SK-N-SH (cell line): Measurements from ENCODE around the gene MRPL53.

Experiments used
- CHD2 ChIP-seq: fragments of 150-350 bp; IDR thresholded peaks from 2 replicates; pipeline ENCODE4 v1.6.1; 2018; ENCODE audit warnings: low read length; ENCODE audit not compliant: partially characterized antibody
- POLR2AphosphoS5 ChIP-seq: IDR thresholded peaks from 2 replicates; pipeline ENCODE4 v1.6.1; 2012; ENCODE audit warnings: low read depth, low read length
- RCOR1 ChIP-seq: fragments of 150-350 bp; IDR thresholded peaks from 2 replicates; pipeline ENCODE4 v1.6.1; 2017; ENCODE audit warnings: antibody characterized with exemption, low read length
- TEAD4 ChIP-seq: IDR thresholded peaks from 2 replicates; pipeline ENCODE4 v1.4.0; 2012; ENCODE audit warnings: mild to moderate bottlenecking, borderline replicate concordance; ENCODE audit not compliant: insufficient read depth
- TF ChIP-seq, protein P1 (sequence below): fragments of 200-600 bp; sonication (generic); IDR thresholded peaks from 2 replicates; pipeline ENCODE4 v1.6.1; 2017; ENCODE audit warnings: antibody characterized with exemption, mild to moderate bottlenecking, moderate library complexity
- TF ChIP-seq, protein P2 (sequence below): IDR thresholded peaks from 2 replicates; pipeline ENCODE4 v1.4.0; 2012; ENCODE audit warnings: low read depth
- TF ChIP-seq, protein P3 (sequence below): IDR thresholded peaks from 2 replicates; pipeline ENCODE4; 2012

DNA sequence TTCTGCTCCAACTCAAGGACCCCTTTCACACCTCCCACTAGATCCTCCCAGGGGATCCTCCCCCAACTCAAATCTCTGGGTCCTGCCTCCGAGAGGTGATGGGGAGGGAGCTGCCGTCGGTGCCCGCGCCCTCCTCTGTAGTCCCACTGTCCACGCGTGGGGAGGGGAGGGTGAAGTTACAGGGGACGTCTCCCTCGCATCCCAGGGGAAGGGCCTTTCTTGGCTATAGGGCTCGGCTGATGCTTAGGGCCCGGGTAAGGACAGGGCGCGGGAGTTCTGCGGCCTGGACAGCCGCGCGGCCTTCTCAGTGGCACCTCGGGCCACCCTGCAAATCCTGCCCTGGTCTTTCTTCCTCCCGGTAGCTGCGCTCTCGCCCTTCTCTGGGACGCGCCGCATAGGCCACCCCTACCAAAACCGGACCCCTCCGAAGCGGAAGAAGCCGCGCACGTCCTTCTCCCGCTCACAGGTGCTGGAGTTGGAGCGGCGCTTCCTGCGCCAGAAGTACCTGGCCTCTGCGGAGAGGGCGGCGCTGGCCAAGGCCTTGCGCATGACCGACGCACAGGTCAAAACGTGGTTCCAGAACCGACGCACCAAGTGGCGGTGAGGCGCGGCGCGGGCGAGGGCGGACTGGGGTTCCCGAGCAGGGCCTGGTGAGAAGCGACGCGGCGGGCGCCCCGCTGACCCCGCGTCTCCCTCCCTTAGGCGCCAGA is 42.9 kb upstream of the MRPL53 start:
- TF ChIP-seq, protein P1, sequence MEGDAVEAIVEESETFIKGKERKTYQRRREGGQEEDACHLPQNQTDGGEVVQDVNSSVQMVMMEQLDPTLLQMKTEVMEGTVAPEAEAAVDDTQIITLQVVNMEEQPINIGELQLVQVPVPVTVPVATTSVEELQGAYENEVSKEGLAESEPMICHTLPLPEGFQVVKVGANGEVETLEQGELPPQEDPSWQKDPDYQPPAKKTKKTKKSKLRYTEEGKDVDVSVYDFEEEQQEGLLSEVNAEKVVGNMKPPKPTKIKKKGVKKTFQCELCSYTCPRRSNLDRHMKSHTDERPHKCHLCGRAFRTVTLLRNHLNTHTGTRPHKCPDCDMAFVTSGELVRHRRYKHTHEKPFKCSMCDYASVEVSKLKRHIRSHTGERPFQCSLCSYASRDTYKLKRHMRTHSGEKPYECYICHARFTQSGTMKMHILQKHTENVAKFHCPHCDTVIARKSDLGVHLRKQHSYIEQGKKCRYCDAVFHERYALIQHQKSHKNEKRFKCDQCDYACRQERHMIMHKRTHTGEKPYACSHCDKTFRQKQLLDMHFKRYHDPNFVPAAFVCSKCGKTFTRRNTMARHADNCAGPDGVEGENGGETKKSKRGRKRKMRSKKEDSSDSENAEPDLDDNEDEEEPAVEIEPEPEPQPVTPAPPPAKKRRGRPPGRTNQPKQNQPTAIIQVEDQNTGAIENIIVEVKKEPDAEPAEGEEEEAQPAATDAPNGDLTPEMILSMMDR: no peak
- TF ChIP-seq, protein P2, sequence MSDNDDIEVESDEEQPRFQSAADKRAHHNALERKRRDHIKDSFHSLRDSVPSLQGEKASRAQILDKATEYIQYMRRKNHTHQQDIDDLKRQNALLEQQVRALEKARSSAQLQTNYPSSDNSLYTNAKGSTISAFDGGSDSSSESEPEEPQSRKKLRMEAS: no peak
- TF ChIP-seq TEAD4 (no peak), POLR2AphosphoS5 (no peak), RCOR1 (no peak), CHD2 (no peak)
- TF ChIP-seq, protein P3, sequence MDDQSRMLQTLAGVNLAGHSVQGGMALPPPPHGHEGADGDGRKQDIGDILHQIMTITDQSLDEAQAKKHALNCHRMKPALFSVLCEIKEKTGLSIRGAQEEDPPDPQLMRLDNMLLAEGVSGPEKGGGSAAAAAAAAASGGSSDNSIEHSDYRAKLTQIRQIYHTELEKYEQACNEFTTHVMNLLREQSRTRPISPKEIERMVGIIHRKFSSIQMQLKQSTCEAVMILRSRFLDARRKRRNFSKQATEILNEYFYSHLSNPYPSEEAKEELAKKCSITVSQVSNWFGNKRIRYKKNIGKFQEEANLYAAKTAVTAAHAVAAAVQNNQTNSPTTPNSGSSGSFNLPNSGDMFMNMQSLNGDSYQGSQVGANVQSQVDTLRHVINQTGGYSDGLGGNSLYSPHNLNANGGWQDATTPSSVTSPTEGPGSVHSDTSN: no peak
